SU-DHL-6 (cell line): Measurements from ENCODE around the gene HSD17B11.
"Not testable (repeated sequence)": the region's sequence is repeated elsewhere in the genome, so short reads cannot be mapped to it uniquely, and the experiment has no call there.

Experiments used
- H2AFZ ChIP-seq: fragments of 200-600 bp; sonication (generic); 2 replicates; pipeline ENCODE4 v1.6.1; 2014; ENCODE audit warnings: low read depth, mild to moderate bottlenecking, moderate library complexity, mixed read lengths, antibody characterized with exemption, low read length; ENCODE audit not compliant: severe bottlenecking
- H3F3A ChIP-seq: fragments of 200-600 bp; shearing (Covaris generic); 2 replicates; pipeline ENCODE4 v1.6.0; 2016; ENCODE audit warnings: antibody characterized with exemption, mild to moderate bottlenecking; ENCODE audit not compliant: insufficient read depth
- H3K27ac ChIP-seq: fragments of 200-600 bp; sonication (generic); 2 replicates; pipeline ENCODE4 v1.5.1; 2016; ENCODE audit warnings: low read depth, mild to moderate bottlenecking, low read length, moderate library complexity, mixed read lengths
- H3K27me3 ChIP-seq: fragments of 200-600 bp; sonication (generic), shearing (Covaris generic); 2 replicates; pipeline ENCODE4 v1.6.0; 2014; ENCODE audit warnings: mild to moderate bottlenecking, low read length
- H3K36me3 ChIP-seq: fragments of 200-600 bp; sonication (generic); 2 replicates; pipeline ENCODE4 v1.6.1; 2014; ENCODE audit warnings: mild to moderate bottlenecking, low read length, mixed read lengths
- H3K4me2 ChIP-seq: fragments of 300-600, 200-600 bp; shearing (Covaris generic), sonication (generic); 2 replicates; pipeline ENCODE4 v1.6.0; 2014; ENCODE audit warnings: low read length, low read depth, mild to moderate bottlenecking; ENCODE audit not compliant: poor library complexity, severe bottlenecking
- H3K4me3 ChIP-seq: fragments of 200-600 bp; sonication (generic); 2 replicates; pipeline ENCODE4 v1.5.1; 2014; ENCODE audit warnings: antibody characterized with exemption, low read length, mild to moderate bottlenecking, mixed read lengths; ENCODE audit not compliant: insufficient read depth, poor library complexity, severe bottlenecking
- H3K79me2 ChIP-seq: fragments of 200-600 bp; sonication (generic); 2 replicates; pipeline ENCODE4 v1.6.1; 2014; ENCODE audit warnings: mild to moderate bottlenecking, low read length, moderate library complexity; ENCODE audit not compliant: insufficient read depth
- H3K9ac ChIP-seq: fragments of 200-600 bp; sonication (generic); 2 replicates; pipeline ENCODE4 v1.7.0; 2014; ENCODE audit warnings: mild to moderate bottlenecking, low read length
- H3K9me2 ChIP-seq: fragments of 200-600 bp; sonication (generic); replicated peaks from 2 replicates; pipeline ENCODE4 v1.6.1; 2014; ENCODE audit warnings: low read length; ENCODE audit not compliant: insufficient read depth
- H3K9me3 ChIP-seq: fragments of 200-600 bp; sonication (generic); 2 replicates; pipeline ENCODE4 v1.6.1; 2014; ENCODE audit warnings: low read length, mixed read lengths; ENCODE audit not compliant: insufficient read depth
- H4K20me1 ChIP-seq: fragments of 200-600 bp; sonication (generic); 2 replicates; pipeline ENCODE4 v1.6.1; 2014; ENCODE audit warnings: low read depth, mild to moderate bottlenecking, antibody characterized with exemption, low read length, moderate library complexity, mixed read lengths
- EZH2phosphoT487 ChIP-seq: fragments of 200-600 bp; sonication (generic), shearing (Covaris generic); conservative IDR thresholded peaks from 2 replicates; pipeline ENCODE4 v1.6.1; 2018; ENCODE audit warnings: mild to moderate bottlenecking, antibody characterized with exemption, low read length, moderate library complexity, mixed read lengths
- TF ChIP-seq, protein P1 (sequence below): fragments of 200-600 bp; sonication (generic); IDR thresholded peaks from one replicate; pipeline ENCODE4 v1.5.1; 2017; ENCODE audit warnings: antibody characterized with exemption, mild to moderate bottlenecking, low read length, moderate library complexity; ENCODE audit not compliant: insufficient read depth, poor library complexity, severe bottlenecking

HSD17B11 gene

DNA sequence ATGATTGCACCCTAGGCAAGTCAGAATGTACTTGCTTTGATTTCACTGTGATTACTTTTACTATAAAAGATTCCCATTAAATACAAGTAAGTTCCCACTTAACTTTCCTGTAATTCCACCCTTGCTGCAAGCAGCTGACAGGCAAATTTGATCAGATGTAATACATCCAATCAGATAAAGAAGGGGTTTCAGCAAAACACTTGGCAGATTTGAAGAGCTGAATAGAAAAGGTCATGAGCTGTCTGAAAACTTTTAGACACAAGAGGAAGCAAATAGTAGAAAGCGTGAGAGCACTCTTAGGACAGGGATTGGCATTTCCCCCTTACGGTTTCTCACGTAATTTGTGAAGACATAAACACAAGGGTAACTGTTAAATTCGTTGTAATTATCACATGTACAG lies 91.1 kb downstream of the HSD17B11 start:
- no peaks in the 10 kb centered on the region for H3K9me3 ChIP-seq
- TF ChIP-seq EZH2phosphoT487, result no peak
- TF ChIP-seq, protein P1, sequence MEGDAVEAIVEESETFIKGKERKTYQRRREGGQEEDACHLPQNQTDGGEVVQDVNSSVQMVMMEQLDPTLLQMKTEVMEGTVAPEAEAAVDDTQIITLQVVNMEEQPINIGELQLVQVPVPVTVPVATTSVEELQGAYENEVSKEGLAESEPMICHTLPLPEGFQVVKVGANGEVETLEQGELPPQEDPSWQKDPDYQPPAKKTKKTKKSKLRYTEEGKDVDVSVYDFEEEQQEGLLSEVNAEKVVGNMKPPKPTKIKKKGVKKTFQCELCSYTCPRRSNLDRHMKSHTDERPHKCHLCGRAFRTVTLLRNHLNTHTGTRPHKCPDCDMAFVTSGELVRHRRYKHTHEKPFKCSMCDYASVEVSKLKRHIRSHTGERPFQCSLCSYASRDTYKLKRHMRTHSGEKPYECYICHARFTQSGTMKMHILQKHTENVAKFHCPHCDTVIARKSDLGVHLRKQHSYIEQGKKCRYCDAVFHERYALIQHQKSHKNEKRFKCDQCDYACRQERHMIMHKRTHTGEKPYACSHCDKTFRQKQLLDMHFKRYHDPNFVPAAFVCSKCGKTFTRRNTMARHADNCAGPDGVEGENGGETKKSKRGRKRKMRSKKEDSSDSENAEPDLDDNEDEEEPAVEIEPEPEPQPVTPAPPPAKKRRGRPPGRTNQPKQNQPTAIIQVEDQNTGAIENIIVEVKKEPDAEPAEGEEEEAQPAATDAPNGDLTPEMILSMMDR, result no peak
- H3K9ac ChIP-seq, result no peak overlapping the region
- no peaks in the 10 kb centered on the region for H3K9me2 ChIP-seq
- H3K4me2 ChIP-seq, result no peak overlapping the region
- no peak overlapping the region for H2AFZ ChIP-seq
- no peaks in the 10 kb centered on the region for H4K20me1 ChIP-seq
- no peak overlapping the region for H3K4me3 ChIP-seq
- H3K79me2 ChIP-seq, result no peaks in the 10 kb centered on the region
- H3K27me3 ChIP-seq, result no peaks in the 10 kb centered on the region
- H3K27ac ChIP-seq, result no peak overlapping the region
- no peaks in the 10 kb centered on the region for H3F3A ChIP-seq
- H3K36me3 ChIP-seq, result no peaks in the 10 kb centered on the region

- Histone ChIP-seq H3K9ac (no peak overlapping the region), H3K36me3 (no peaks in the 10 kb centered on the region), H3K4me2 (no peak overlapping the region), H3K27ac (no peak overlapping the region), H3K9me3 (no peaks in the 10 kb centered on the region), H3K9me2 (no peaks in the 10 kb centered on the region), H3F3A (no peaks in the 10 kb centered on the region), H3K27me3 (no peaks in the 10 kb centered on the region), H2AFZ (no peak overlapping the region), H3K4me3 (no peak overlapping the region), H3K79me2 (no peaks in the 10 kb centered on the region), H4K20me1 (no peaks in the 10 kb centered on the region)
- TF ChIP-seq, protein P1, result no peak
- no peak for TF ChIP-seq EZH2phosphoT487
These were observed 92.6 kb downstream of the HSD17B11 start for GRCh38 chr4:87298362-87298761.

GRCh38 chr4:87294911-87295310 lies 96.1 kb downstream of the HSD17B11 start:
- H3K79me2 ChIP-seq, H3K4me2 ChIP-seq, H3F3A ChIP-seq, H3K36me3 ChIP-seq, H3K27ac ChIP-seq, H4K20me1 ChIP-seq, H3K9ac ChIP-seq, H3K9me3 ChIP-seq, H3K27me3 ChIP-seq, H3K4me3 ChIP-seq, H2AFZ ChIP-seq, H3K9me2 ChIP-seq: not testable (repeated sequence)

- H3K4me2 ChIP-seq, H3F3A ChIP-seq, H3K27ac ChIP-seq, H3K9ac ChIP-seq, H3K36me3 ChIP-seq, H4K20me1 ChIP-seq, H3K4me3 ChIP-seq, H2AFZ ChIP-seq, H3K27me3 ChIP-seq, H3K9me3 ChIP-seq, H3K79me2 ChIP-seq, H3K9me2 ChIP-seq: not testable (repeated sequence)
These were observed 97.1 kb downstream of the HSD17B11 start for GRCh38 chr4:87293889-87294288.
